ENCODE measurements around the gene SARS1.

DNA sequence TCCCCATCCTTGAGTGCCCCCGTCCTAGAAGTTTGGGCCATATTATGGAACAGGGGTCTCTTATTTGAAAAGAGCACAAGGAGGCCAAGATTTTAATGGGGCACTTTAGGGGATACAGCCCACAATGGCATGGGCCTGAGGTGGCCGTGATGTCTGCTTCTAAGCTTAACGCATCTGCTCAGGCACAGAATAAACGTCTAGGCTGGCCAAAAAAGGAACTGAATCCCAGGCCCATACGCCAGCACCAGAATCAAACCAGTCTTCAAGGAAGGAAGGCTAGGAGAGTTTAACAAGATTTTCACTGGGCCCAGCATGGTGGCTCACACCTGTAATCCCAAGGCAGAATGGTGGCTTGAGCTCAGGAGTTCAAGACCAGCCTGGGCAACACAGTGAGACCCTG lies 9.2 kb upstream of the SARS1 start:
- TF ChIP-seq, protein P1, sequence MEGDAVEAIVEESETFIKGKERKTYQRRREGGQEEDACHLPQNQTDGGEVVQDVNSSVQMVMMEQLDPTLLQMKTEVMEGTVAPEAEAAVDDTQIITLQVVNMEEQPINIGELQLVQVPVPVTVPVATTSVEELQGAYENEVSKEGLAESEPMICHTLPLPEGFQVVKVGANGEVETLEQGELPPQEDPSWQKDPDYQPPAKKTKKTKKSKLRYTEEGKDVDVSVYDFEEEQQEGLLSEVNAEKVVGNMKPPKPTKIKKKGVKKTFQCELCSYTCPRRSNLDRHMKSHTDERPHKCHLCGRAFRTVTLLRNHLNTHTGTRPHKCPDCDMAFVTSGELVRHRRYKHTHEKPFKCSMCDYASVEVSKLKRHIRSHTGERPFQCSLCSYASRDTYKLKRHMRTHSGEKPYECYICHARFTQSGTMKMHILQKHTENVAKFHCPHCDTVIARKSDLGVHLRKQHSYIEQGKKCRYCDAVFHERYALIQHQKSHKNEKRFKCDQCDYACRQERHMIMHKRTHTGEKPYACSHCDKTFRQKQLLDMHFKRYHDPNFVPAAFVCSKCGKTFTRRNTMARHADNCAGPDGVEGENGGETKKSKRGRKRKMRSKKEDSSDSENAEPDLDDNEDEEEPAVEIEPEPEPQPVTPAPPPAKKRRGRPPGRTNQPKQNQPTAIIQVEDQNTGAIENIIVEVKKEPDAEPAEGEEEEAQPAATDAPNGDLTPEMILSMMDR (IDR thresholded peaks at IDR 0.05), result no peak
- TF ChIP-seq POLR2A (IDR thresholded peaks at IDR 0.05) (no peak), EP300 (IDR thresholded peaks at IDR 0.05) (no peak)

All from sigmoid colon (tissue), 4 donors.